Jurkat, Clone E6-1 (cell line): Measurements from ENCODE around the gene TMEM163. TPM values are rescaled to one million over a fixed set of nuclear protein-coding genes. Genes with fewer than 3 reads are reported as not detected.
"Not testable (repeated sequence)": the region's sequence is repeated elsewhere in the genome, so short reads cannot be mapped to it uniquely, and the experiment has no call there.

Source experiments
- DNase-seq: peaks from one replicate; pipeline ENCODE4 v3.0.0-alpha.2; 2011; ENCODE audit warnings: low read depth, low spot score
- H3K4me3 ChIP-seq: 2 replicates; pipeline ENCODE4 v1.5.1; 2011; ENCODE audit warnings: mild to moderate bottlenecking, low read length, control low read depth, moderate library complexity
- polyA plus RNA-seq: library from polyadenylated mRNA; unstranded; fragments of >200 nt; gene quantifications from one replicate; pipeline ENCODE4 v1.2.1, GENCODE V29; 2012; ENCODE audit warnings: missing spikeins; ENCODE audit not compliant: insufficient read length, insufficient read depth

The TMEM163 gene
- 0.61 TPM for polyA plus RNA-seq

- no peak for DNase-seq
- peak within 1 kb of the TSS; percentile 28 for H3K4me3 ChIP-seq
These were observed at the start of gene TMEM163 for GRCh38 chr2:134718817-134719814. Gene TMEM163 (minus strand): TSS chr2:134719000.

GRCh38 chr2:134766583-134766982 is 47.8 kb upstream of the TMEM163 start:
- DNase-seq, result no peak
- no peak overlapping the region for H3K4me3 ChIP-seq

- H3K4me3 ChIP-seq, result no peak overlapping the region
- no peak for DNase-seq
These were observed 47.2 kb upstream of the TMEM163 start for GRCh38 chr2:134765987-134766386.

GRCh38 chr2:134764164-134764563 is 45.4 kb upstream of the TMEM163 start:
- no peak overlapping the region for H3K4me3 ChIP-seq
- no peak for DNase-seq

DNA sequence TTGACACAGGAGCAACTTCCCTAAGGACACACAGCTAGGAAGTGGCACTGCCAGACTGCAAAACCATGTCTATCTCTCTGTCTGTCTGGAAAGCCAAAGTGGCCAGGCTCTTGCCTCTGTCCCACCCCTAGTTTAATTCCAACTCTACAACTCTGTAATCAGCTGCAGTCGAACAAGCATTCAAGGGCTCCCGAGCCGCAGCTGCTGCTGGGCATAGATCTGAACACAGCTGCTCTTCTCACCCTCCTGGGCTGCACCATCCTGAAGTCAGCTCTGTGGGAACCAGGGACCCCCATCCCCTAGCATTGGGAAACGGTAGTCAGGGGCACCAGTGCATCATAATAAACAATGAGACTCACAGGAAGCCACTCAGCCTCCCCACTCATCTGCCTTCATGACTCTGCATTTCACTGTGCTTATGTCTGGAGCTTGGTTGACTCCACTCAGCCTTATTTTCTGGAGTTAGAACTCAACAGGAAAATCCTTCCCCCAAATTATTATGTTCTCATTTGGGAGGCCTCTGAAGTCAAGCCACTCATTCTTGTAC is 44.4 kb upstream of the TMEM163 start:
- no peak overlapping the region for H3K4me3 ChIP-seq
- DNase-seq, result no peak

DNA sequence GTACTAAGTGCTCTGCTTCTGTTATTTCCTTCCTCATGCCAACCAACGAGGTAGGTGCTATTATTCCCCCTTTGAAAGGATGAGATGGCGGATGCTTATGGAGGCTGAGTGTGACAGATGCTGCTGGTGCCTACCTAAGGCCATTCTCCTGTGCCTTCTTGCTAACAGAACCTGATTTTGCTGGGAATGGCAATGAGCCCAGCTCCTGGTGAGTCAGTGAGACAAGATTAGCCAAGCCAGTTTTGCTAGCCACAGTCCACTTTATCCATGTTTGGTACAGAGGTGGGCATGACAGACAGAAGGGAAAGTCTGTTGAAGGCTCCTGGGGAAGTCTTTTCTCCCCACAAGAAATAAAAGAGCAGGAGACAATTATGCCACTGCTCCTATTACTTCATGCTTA is 43.7 kb upstream of the TMEM163 start:
- no peak for DNase-seq
- no peak overlapping the region for H3K4me3 ChIP-seq

DNA sequence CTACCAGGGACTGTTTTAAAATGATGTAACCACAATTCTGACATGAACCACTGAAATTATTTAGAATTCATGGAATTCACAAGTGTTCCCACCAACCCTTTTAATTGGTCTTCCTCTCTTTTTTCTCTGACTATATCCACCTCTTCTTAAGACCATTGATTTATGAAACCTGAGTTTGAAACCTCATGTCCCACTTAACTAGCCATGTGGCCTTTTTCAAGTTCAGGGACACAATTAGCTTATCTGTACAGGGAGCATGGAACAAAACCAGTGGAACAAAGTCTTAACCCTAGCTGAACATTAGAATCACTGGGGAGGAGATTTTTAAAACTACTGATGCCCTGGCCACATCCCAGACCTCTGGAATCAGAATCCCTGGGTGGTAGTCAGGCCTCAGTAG is 41.6 kb upstream of the TMEM163 start:
- no peak overlapping the region for H3K4me3 ChIP-seq
- DNase-seq, result no peak

GRCh38 chr2:134758633-134759032 is 39.8 kb upstream of the TMEM163 start:
- no peak overlapping the region for H3K4me3 ChIP-seq
- no peak for DNase-seq

- H3K4me3 ChIP-seq, DNase-seq: not testable (repeated sequence)
These were observed 33.2 kb upstream of the TMEM163 start for GRCh38 chr2:134751981-134752380.

GRCh38 chr2:134745546-134745945 is 26.7 kb upstream of the TMEM163 start:
- no peak for DNase-seq
- H3K4me3 ChIP-seq, result no peak overlapping the region

DNA sequence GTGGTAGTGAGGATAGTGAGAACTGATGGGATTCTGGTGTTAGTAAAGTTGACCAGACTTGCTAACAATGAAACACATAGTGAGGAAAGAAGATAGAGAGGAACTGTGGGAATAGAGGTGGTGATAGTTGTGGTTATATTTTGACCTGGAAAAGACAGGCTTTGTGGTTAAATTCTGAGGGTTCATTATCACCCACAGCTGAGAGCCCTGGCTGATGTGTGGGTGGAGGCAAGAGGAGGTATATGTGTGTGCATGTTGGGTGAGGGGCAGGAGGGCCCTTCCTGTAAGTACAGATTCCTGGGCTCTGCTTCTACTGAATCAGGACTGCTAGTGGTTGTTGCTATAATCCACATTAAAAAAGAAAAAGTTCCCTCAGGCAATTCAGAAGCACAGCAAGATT is 26.2 kb upstream of the TMEM163 start:
- peak; percentile 44 for DNase-seq
- H3K4me3 ChIP-seq, result no peak overlapping the region

GRCh38 chr2:134739879-134740301 is 21.1 kb upstream of the TMEM163 start:
- no peak overlapping the region for H3K4me3 ChIP-seq
- no peak for DNase-seq

GRCh38 chr2:134739236-134739878 is 20.6 kb upstream of the TMEM163 start:
- H3K4me3 ChIP-seq, result no peak overlapping the region

DNA sequence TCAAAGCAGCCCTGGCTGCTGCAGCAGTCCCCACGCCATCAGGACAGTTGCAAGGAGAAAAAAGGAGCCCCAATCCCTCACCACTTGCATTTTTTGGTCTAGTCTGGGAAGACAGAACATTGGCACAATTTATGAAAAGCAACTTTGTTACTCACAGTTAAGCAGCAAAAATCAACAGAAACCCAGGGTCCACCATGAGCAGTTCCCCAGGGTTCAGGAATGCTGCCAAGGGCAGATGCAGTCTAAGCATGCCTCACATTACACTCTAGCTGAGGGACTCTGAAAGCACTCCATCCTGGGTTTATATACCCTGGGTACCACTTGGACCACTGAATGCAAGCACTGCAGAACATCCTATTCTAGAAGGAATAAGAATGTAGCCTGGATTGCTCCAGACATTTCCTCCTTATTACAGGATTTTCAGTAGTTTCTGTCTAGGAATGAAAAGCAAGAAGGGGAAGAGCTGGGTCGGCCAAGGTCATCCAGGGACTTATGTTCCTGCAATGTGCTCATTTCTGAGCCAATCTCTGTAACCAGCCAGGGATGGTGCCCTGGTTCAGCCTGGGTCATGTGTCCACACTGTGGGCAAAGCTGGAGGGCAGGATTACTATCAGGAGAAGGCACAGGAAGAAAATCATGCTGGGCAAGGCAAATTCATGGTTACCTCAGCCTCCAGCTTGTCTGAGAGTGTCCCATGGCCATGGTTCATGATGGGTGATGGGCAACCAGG is 19.5 kb upstream of the TMEM163 start:
- no peak overlapping the region for H3K4me3 ChIP-seq
- DNase-seq, result no peak

More at GRCh38 chr2:134739236-134739878, 20.6 kb upstream of the TMEM163 start:
- no peak for DNase-seq

DNA sequence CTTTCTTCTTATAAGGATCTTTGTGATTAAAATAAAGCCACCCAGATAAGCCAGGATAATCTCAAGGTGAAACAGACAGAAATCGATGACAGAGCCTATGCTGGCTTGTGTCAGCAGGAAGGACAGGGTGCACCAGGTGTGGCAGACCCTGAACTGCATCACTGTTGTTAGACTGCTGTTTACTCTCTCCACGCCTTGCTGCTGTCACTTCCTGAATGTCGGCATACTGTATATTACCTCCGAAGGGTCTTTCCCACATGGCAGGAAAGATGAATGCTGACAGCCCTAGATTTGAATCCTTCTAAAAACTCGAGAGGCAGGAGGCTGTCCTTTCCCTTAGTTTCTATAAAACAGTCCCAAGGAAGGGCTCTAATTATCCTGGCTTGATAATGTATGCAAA is 18.9 kb upstream of the TMEM163 start:
- H3K4me3 ChIP-seq, result no peak overlapping the region
- DNase-seq, result no peak

GRCh38 chr2:134736167-134736880 is 17.5 kb upstream of the TMEM163 start:
- DNase-seq, result no peak

GRCh38 chr2:134728163-134728562 is 9.4 kb upstream of the TMEM163 start:
- no peak for DNase-seq
- H3K4me3 ChIP-seq, result no peak overlapping the region

More at GRCh38 chr2:134736167-134736880, 17.5 kb upstream of the TMEM163 start:
- H3K4me3 ChIP-seq, result no peak overlapping the region

- DNase-seq, result no peak
These were observed 8.6 kb upstream of the TMEM163 start for GRCh38 chr2:134727385-134727784.

DNA sequence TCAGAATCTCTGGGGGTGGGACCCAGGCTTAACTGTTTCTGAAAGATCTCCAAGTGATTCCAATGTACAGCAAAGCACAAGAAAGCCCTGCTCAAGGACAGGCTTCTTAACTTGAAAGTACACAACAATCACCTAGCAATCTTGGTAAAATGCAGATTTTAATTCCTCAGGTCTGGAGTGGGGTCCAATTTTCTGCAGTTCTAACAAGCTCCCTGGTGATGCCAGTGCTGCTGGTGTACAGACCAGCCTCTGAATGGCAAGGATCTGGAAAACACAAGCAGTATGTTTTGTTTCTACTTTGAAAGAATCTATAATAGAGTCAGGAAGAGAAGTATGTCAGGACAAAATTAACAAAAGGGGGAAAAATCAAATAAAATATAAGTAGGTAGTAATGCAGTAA is 7.8 kb upstream of the TMEM163 start:
- no peak for DNase-seq
- no peak overlapping the region for H3K4me3 ChIP-seq

More at GRCh38 chr2:134727385-134727784, 8.6 kb upstream of the TMEM163 start:
- no peak overlapping the region for H3K4me3 ChIP-seq
